CD4-positive, alpha-beta T cell (primary cell): ENCODE results near the gene TXNRD2. TPM values are rescaled to one million over a fixed set of nuclear protein-coding genes. Genes with fewer than 3 reads are reported as not detected.

Source experiments
- ATAC-seq: fragments of 200-7000 bp; cut with Tn5 transposase; one replicate; pipeline ENCODE4 v1.10.0; 2022; ENCODE audit warnings: mild to moderate bottlenecking; ENCODE audit not compliant: poor library complexity
- CTCF ChIA-PET: fragments of 350-600 bp; sonication (Branson Sonifier 250); formaldehyde crosslinking; loops from one replicate; lab custom pipeline; 2021; ENCODE audit warnings: antibody characterized with exemption, inconsistent platforms; lab: Charles Lee
- POLR2A ChIA-PET: fragments of 350-600 bp; sonication (Branson Sonifier 250); formaldehyde crosslinking; loops from one replicate; lab custom pipeline; 2021; ENCODE audit warnings: antibody characterized with exemption, inconsistent platforms; lab: Charles Lee
- DNase-seq, 14 experiments: peaks; one replicate each; pipeline ENCODE4 v3.0.0-alpha.2; 2013 to 2020; ENCODE audit warnings: mixed read lengths in 2 of 14
- H3K27ac ChIP-seq, 2 donors: one replicate each; pipeline versions ENCODE4 v1.5.1 to v1.7.0; 2013; ENCODE audit warnings: low read length in 2 of 2, low read depth in 1 of 2, mild to moderate bottlenecking in 1 of 2
- H3K27me3 ChIP-seq, 2 experiments: 1 replicate in 1 of 2; 2 replicates in 1 of 2; pipeline versions ENCODE4 v1.6.1 to v1.7.0; 2013; ENCODE audit warnings: low read length in 2 of 2, control low read depth in 1 of 2, mild to moderate bottlenecking in 1 of 2, moderate library complexity in 1 of 2; ENCODE audit not compliant: insufficient read depth in 2 of 2, control insufficient read depth in 1 of 2
- H3K36me3 ChIP-seq: one replicate; pipeline ENCODE4 v1.6.1; 2013; ENCODE audit warnings: low read length, control low read depth; ENCODE audit not compliant: insufficient read depth
- H3K4me1 ChIP-seq: one replicate; pipeline ENCODE4 v1.6.1; 2013; ENCODE audit warnings: low read length, control low read depth; ENCODE audit not compliant: insufficient read depth
- H3K4me3 ChIP-seq: one replicate; pipeline ENCODE4 v1.5.1; 2013; ENCODE audit warnings: mild to moderate bottlenecking, low read length, moderate library complexity
- H3K9me3 ChIP-seq, 2 experiments: 1 replicate in 1 of 2; 2 replicates in 1 of 2; pipeline versions ENCODE4 v1.6.1 to v1.7.0; 2013; ENCODE audit warnings: low read length in 2 of 2, mild to moderate bottlenecking in 2 of 2, control low read depth in 1 of 2, moderate library complexity in 1 of 2; ENCODE audit not compliant: control insufficient read depth in 1 of 2, insufficient read depth in 1 of 2
- H3K27ac Mint-ChIP-seq: one replicate; pipeline ENCODE4 v1.8.0; 2020; ENCODE audit warnings: mixed read lengths
- H3K27me3 Mint-ChIP-seq: one replicate; pipeline ENCODE4 v1.8.0; 2021; ENCODE audit warnings: mixed read lengths
- H3K36me3 Mint-ChIP-seq: one replicate; pipeline ENCODE4 v1.8.0; 2021; ENCODE audit warnings: low read depth, mixed read lengths
- H3K4me1 Mint-ChIP-seq: one replicate; pipeline ENCODE4 v1.8.0; 2021; ENCODE audit warnings: low read depth, mixed read lengths
- H3K4me3 Mint-ChIP-seq: one replicate; pipeline ENCODE4 v1.8.0; 2020; ENCODE audit warnings: mild to moderate bottlenecking, mixed read lengths
- H3K9me3 Mint-ChIP-seq: one replicate; pipeline ENCODE4 v1.8.0; 2020; ENCODE audit warnings: mixed read lengths
- intact Hi-C, 2 experiments: fragments of 100-400 bp; cut with DNase I in 1 of 2; cut with micrococcal nuclease in 1 of 2; formaldehyde crosslinking; loops; one replicate each; pipeline versions ENCODE4 v1.15.1 to v1.9.0; 2023 to 2025; cut with DNase I, micrococcal nuclease
- total RNA-seq, 174 experiments: library from RNA in 2 of 174; stranded (reverse) in 2 of 174; gene quantifications; one replicate each; pipeline ENCODE4 v1.2.3 and lab custom pipeline; 2021 to 2026
- TF ChIP-seq, protein P1 (sequence below): fragments of 200-600 bp; IDR thresholded peaks from one replicate; pipeline ENCODE4 v1.8.0; 2022; ENCODE audit warnings: antibody characterized with exemption, mild to moderate bottlenecking

TXNRD2 gene
- total RNA-seq, 2 experiments from 2014 or later: 18.6 to 19.5 TPM

DNA sequence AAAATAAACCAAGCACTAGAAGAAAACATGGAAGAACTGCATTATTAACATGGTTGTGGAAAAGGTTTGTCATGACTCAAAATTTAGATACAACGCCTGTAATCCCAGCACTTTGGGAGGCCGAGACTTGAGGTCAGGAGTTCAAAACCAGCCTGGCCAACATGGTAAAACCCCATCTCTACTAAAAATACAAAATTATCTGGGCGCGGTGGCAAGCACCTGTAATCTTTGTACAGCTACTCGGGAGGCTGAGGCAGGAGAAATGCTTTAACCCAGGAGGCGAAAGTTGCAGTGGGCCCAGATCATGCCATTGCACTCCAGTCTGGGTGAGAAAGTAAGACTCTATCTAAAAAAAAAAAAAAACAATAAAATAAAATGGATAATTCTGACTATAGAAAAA, 110.6 kb downstream of the TXNRD2 start:
- Mint-ChIP-seq H3K27me3 (no peaks in the 10 kb centered on the region), H3K36me3 (no peaks in the 10 kb centered on the region), H3K27ac (no peak overlapping the region), H3K9me3 (no peaks in the 10 kb centered on the region), H3K4me3 (no peak overlapping the region), H3K4me1 (peaks cover 14% of the 10 kb centered on the region)
- ATAC-seq: no peak
- ChIA-PET CTCF (no interaction called here), POLR2A (no interaction called here)
- intact Hi-C loops: no loop called here
- DNase-seq: no peak
- Histone ChIP-seq H3K36me3 (no peaks in the 10 kb centered on the region), H3K4me1 (peaks cover 5% of the 10 kb centered on the region), H3K27ac (no peak overlapping the region), H3K4me3 (no peak overlapping the region), H3K9me3 (no peaks in the 10 kb centered on the region), H3K27me3 (no peaks in the 10 kb centered on the region)
- TF ChIP-seq, protein P1, sequence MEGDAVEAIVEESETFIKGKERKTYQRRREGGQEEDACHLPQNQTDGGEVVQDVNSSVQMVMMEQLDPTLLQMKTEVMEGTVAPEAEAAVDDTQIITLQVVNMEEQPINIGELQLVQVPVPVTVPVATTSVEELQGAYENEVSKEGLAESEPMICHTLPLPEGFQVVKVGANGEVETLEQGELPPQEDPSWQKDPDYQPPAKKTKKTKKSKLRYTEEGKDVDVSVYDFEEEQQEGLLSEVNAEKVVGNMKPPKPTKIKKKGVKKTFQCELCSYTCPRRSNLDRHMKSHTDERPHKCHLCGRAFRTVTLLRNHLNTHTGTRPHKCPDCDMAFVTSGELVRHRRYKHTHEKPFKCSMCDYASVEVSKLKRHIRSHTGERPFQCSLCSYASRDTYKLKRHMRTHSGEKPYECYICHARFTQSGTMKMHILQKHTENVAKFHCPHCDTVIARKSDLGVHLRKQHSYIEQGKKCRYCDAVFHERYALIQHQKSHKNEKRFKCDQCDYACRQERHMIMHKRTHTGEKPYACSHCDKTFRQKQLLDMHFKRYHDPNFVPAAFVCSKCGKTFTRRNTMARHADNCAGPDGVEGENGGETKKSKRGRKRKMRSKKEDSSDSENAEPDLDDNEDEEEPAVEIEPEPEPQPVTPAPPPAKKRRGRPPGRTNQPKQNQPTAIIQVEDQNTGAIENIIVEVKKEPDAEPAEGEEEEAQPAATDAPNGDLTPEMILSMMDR: no peak

DNA sequence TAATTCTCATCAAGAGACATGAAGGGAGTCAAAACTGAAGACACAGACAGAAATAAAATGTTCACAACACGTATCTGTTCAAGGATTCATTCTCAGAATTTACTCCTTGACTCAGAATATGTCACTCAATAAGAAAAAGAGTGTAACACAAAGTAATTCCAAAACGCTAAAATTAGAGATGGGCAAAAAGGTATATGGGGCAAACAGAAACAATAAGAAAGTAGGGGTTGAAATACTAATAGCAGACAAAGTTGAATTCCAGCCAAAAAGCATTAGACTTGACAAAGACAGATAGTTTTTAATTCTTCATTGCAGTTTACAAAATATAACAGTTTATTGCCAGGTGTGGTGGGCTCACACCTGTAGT, 113.6 kb downstream of the TXNRD2 start:
- Histone ChIP-seq H3K27me3 (no peaks in the 10 kb centered on the region), H3K4me3 (no peak overlapping the region), H3K9me3 (no peaks in the 10 kb centered on the region), H3K36me3 (no peaks in the 10 kb centered on the region), H3K4me1 (peaks cover 5% of the 10 kb centered on the region), H3K27ac (no peak overlapping the region)
- TF ChIP-seq, protein P1: no peak
- ATAC-seq: no peak
- CTCF ChIA-PET: no interaction called here
- intact Hi-C loops: no loop called here
- H3K9me3 Mint-ChIP-seq: no peaks in the 10 kb centered on the region
- DNase-seq: no peak
- peaks cover 8% of the 10 kb centered on the region for H3K4me1 Mint-ChIP-seq
- no peaks in the 10 kb centered on the region for H3K36me3 Mint-ChIP-seq
- POLR2A ChIA-PET: no interaction called here
- H3K27ac Mint-ChIP-seq: no peak overlapping the region
- H3K4me3 Mint-ChIP-seq: no peak overlapping the region
- H3K27me3 Mint-ChIP-seq: no peaks in the 10 kb centered on the region

DNA sequence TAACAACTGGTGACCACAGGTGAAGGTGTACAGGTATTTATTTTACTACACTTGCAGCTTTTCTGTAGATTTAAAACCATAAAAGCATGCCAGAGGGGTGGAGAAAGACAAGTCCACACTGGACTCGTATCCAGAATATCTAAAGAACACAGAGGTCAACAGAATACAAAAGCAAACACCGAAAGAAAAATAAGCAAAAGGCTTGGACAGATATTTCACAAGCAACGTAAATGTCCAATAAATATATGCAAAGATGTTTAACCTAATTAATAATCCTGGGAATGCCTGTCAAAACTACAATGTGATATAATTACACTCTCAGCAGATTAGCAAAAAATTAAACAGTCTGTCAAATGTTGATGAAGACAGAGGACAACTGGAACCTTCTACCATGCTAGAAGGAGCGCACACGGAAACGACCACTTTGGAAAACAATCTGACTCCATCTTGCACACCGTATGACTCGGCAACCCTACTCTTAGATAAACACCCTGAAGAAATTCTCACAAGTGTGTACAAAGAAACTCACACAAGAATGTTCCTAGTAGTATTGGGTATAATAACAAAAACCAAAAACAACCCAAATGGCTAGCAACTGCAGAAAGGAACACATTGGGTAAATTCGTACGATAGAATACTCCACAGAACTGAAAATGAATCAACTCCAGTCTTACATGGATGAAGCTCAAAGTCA, 114.1 kb downstream of the TXNRD2 start:
- no peaks in the 10 kb centered on the region for H3K36me3 ChIP-seq
- peaks cover under 1% of the 10 kb centered on the region for H3K4me1 ChIP-seq
- CTCF ChIA-PET: no interaction called here
- no peaks in the 10 kb centered on the region for H3K9me3 ChIP-seq
- Mint-ChIP-seq H3K4me1 (peaks cover 3% of the 10 kb centered on the region), H3K4me3 (no peak overlapping the region), H3K9me3 (no peaks in the 10 kb centered on the region), H3K36me3 (no peaks in the 10 kb centered on the region), H3K27me3 (no peaks in the 10 kb centered on the region), H3K27ac (no peak overlapping the region)
- POLR2A ChIA-PET: no interaction called here
- H3K27me3 ChIP-seq: no peaks in the 10 kb centered on the region
- TF ChIP-seq, protein P1: no peak
- no peak for DNase-seq
- H3K4me3 ChIP-seq: no peak overlapping the region
- no peak for ATAC-seq
- H3K27ac ChIP-seq: no peak overlapping the region
- intact Hi-C loops: no loop called here
